GM12878 (cell line): ENCODE results near the gene CHMP4B. TPM values are rescaled to one million over a fixed set of nuclear protein-coding genes. Genes with fewer than 3 reads are reported as not detected.

ENCODE experiments used
- ATAC-seq: fragments of 200-7000 bp; cut with Tn5 transposase; 3 replicates; pipeline ENCODE4 v1.9.1; 2020; ENCODE audit warnings: mild to moderate bottlenecking, moderate library complexity
- BruUV-seq: library from RNA; stranded (reverse); fragments of 400-500 nt; replicated peaks from 2 replicates; lab custom pipeline; 2021; lab: Mats Ljungman, UMichigan
- CTCF ChIA-PET: fragments of 300-600 bp; sonication (Branson Sonifier 250); formaldehyde crosslinking; extraction: SDS; loops from one replicate; lab custom pipeline; 2021; ENCODE audit warnings: inconsistent platforms; lab: Yijun Ruan, JAX
- POLR2A ChIA-PET: fragments of 350-600 bp; formaldehyde crosslinking; extraction: SDS; loops from one replicate; lab custom pipeline; 2021; ENCODE audit warnings: inconsistent platforms; lab: Charles Lee
- RAD21 ChIA-PET: fragments of 300-600 bp; sonication (Branson Sonifier 250); formaldehyde crosslinking; loops from one replicate; lab custom pipeline; 2023; ENCODE audit warnings: antibody characterized with exemption; ENCODE audit not compliant: unreplicated experiment; lab: Charles Lee
- SMC1A ChIA-PET: fragments of 300-600 bp; sonication (Branson Sonifier 250); formaldehyde crosslinking; loops from one replicate; lab custom pipeline; 2023; ENCODE audit not compliant: unreplicated experiment, uncharacterized antibody; lab: Charles Lee
- DNase-seq: peaks from one replicate; pipeline ENCODE4 v3.0.0-alpha.2; 2011; ENCODE audit warnings: low read depth, low spot score
- FAIRE-seq: peaks from 3 replicates; lab custom pipeline; 2011; peaks lifted over from hg19 to GRCh38; lab: Jason Lieb, UNC
- H2AFZ ChIP-seq: 2 replicates; pipeline ENCODE4 v1.6.0; 2011; ENCODE audit warnings: low read depth, low read length, control low read depth; ENCODE audit not compliant: control insufficient read depth
- H3K27ac ChIP-seq: 2 replicates; pipeline ENCODE4 v1.5.1; 2011; ENCODE audit warnings: control low read depth; ENCODE audit not compliant: control insufficient read depth, insufficient read depth
- H3K27me3 ChIP-seq, 2 experiments: replicated peaks in 1 of 2; 2 replicates each; pipeline versions ENCODE4 v1.6.0 to v1.6.1; 2011; ENCODE audit warnings: low read length in 1 of 2; ENCODE audit not compliant: control insufficient read depth in 2 of 2, insufficient read depth in 2 of 2
- H3K36me3 ChIP-seq, 2 experiments: 2 replicates each; pipeline ENCODE4 v1.5.1; 2011; ENCODE audit warnings: low read length in 1 of 2; ENCODE audit not compliant: control insufficient read depth in 2 of 2, insufficient read depth in 2 of 2
- H3K4me1 ChIP-seq: 2 replicates; pipeline ENCODE4 v1.6.1; 2011; ENCODE audit warnings: mild to moderate bottlenecking, low read length, moderate library complexity, mixed read lengths; ENCODE audit not compliant: control insufficient read depth, insufficient read depth
- H3K4me2 ChIP-seq: 2 replicates; pipeline ENCODE4 v1.6.0; 2011; ENCODE audit warnings: control low read depth; ENCODE audit not compliant: control insufficient read depth, insufficient read depth
- H3K4me3 ChIP-seq: fragments of 200-600 bp; sonication (generic); 2 replicates; pipeline ENCODE4 v1.5.1; 2016
- H3K79me2 ChIP-seq: 2 replicates; pipeline ENCODE4 v1.6.0; 2011; ENCODE audit warnings: low read length; ENCODE audit not compliant: control insufficient read depth, insufficient read depth
- H3K9ac ChIP-seq: 2 replicates; pipeline ENCODE4 v1.8.0; 2011; ENCODE audit warnings: low read length, control low read depth, mixed read lengths; ENCODE audit not compliant: control insufficient read depth, insufficient read depth
- H3K9me3 ChIP-seq: replicated peaks from 3 replicates; pipeline ENCODE4 v1.5.1; 2011; ENCODE audit warnings: mild to moderate bottlenecking, low read length; ENCODE audit not compliant: control insufficient read depth, insufficient read depth
- H4K20me1 ChIP-seq: 2 replicates; pipeline ENCODE4 v1.6.0; 2011; ENCODE audit not compliant: control insufficient read depth, insufficient read depth
- ASH2L ChIP-seq: fragments of 300-600, 200-600 bp; sonication (generic); IDR thresholded peaks from 2 replicates; pipeline ENCODE4 v1.6.1; 2017; ENCODE audit warnings: low read depth, mild to moderate bottlenecking, borderline replicate concordance
- BACH1 ChIP-seq: fragments of 450-650 bp; IDR thresholded peaks from 2 replicates; pipeline ENCODE4 v1.6.1; 2017; ENCODE audit warnings: mild to moderate bottlenecking, borderline replicate concordance
- BCL11A ChIP-seq: IDR thresholded peaks from 2 replicates; pipeline ENCODE4 v1.6.1; 2011; ENCODE audit warnings: low read depth, low read length
- BHLHE40 ChIP-seq, 2 experiments: fragments of 450-650 bp in 1 of 2; IDR thresholded peaks; 2 replicates each; pipeline ENCODE4 v1.6.1; 2011 to 2017; ENCODE audit warnings: low read depth in 2 of 2, borderline replicate concordance in 1 of 2, improper control_type of control experiment in 1 of 2, low read length in 1 of 2, mild to moderate bottlenecking in 1 of 2
- CBX5 ChIP-seq: sonication (generic); IDR thresholded peaks from 2 replicates; pipeline ENCODE4 v1.6.1; 2016; ENCODE audit warnings: low read depth, moderate library complexity, mild to moderate bottlenecking, inconsistent platforms
- E2F4 ChIP-seq: IDR thresholded peaks from 2 replicates; pipeline ENCODE4 v1.6.1; 2012; ENCODE audit warnings: low read depth, low read length, improper control_type of control experiment
- HCFC1 ChIP-seq: fragments of 150-350 bp; IDR thresholded peaks from 2 replicates; pipeline ENCODE4 v1.6.1; 2014; ENCODE audit warnings: low read length
- IRF3 ChIP-seq: fragments of 450-650 bp; IDR thresholded peaks from 2 replicates; pipeline ENCODE4 v1.6.1; 2014; ENCODE audit warnings: mild to moderate bottlenecking
- KLF5 ChIP-seq: fragments of 450-650 bp; IDR thresholded peaks from 2 replicates; pipeline ENCODE4 v1.6.1; 2014; ENCODE audit warnings: mild to moderate bottlenecking; ENCODE audit not compliant: partially characterized antibody
- MEF2A ChIP-seq: IDR thresholded peaks from 2 replicates; pipeline ENCODE4 v1.6.1; 2011; ENCODE audit warnings: low read depth, mild to moderate bottlenecking, low read length, moderate library complexity; ENCODE audit not compliant: insufficient read depth
- NBN ChIP-seq: fragments of 450-650 bp; IDR thresholded peaks from 2 replicates; pipeline ENCODE4 v1.6.1; 2016
- SREBF1 ChIP-seq: IDR thresholded peaks from 2 replicates; pipeline ENCODE4 v1.6.1; 2012; ENCODE audit warnings: mild to moderate bottlenecking, low read length
- SUZ12 ChIP-seq: fragments of 200-600 bp; sonication (generic); IDR thresholded peaks from one replicate; pipeline ENCODE4 v1.6.1; 2018; ENCODE audit warnings: antibody characterized with exemption, mild to moderate bottlenecking; ENCODE audit not compliant: unreplicated experiment
- ZZZ3 ChIP-seq: IDR thresholded peaks from 2 replicates; pipeline ENCODE4 v1.6.1; 2011; ENCODE audit warnings: low read depth; ENCODE audit not compliant: control insufficient read depth, insufficient read length
- WGBS: methylation state at CpG from one replicate; pipeline ENCODE4 v1.1.6; 2016; ENCODE audit warnings: low lambda C conversion rate; ENCODE audit not compliant: insufficient replicate concordance, insufficient coverage; ENCODE audit errors: missing lambda C conversion rate; 5-methylcytosine and 5-hydroxymethylcytosine counted together
- in situ Hi-C: fragments of 300-500 bp; cut with MboI; formaldehyde crosslinking; loops from 9 replicates; pipeline ENCODE4 v1.14.3; 2018; ENCODE audit warnings: mixed read lengths
- intact Hi-C: fragments of 100-400 bp; cut with micrococcal nuclease; formaldehyde crosslinking; loops from one replicate; pipeline ENCODE4 v1.14.2; 2022; ENCODE audit not compliant: unreplicated experiment
- polyA plus RNA-seq, 11 experiments: library from polyadenylated mRNA; depleted of rRNA in 4 of 11; unstranded in 6 of 11; stranded (reverse) in 5 of 11; fragments of >200 nt; fragmentation: Nextera tagmentation in 4 of 11; fragmentation: Illumina TruSeq in 1 of 11; extraction: Ambion mirVana in 4 of 11; extraction: Trizol in 1 of 11; gene quantifications; 1 replicate in 1 of 11; 2 replicates in 10 of 11; pipeline versions ENCODE4 v1.2.1 to v1.2.3, GENCODE V29; 2011 to 2016; ENCODE audit warnings: inconsistent platforms in 2 of 11, missing spikeins in 2 of 11, low read depth in 1 of 11
- total RNA-seq, 4 experiments: library from RNA; depleted of rRNA in 3 of 4; stranded (reverse); fragments of >200 nt in 3 of 4; fragmentation: Illumina TruSeq in 1 of 4; extraction: Trizol in 1 of 4; gene quantifications; 2 replicates each; pipeline versions ENCODE4 v1.2.1 to v1.2.3, GENCODE V29; 2013 to 2021
- TF ChIP-seq, protein P1 (sequence below): fragments of 450-650 bp; IDR thresholded peaks from 2 replicates; pipeline ENCODE4 v1.6.1; 2017; ENCODE audit warnings: mild to moderate bottlenecking, moderate library complexity

CHMP4B gene
- total and polyA plus RNA-seq, 10 of the 15 experiments (the other 5 are each of a cell fraction or from before 2014, with no cell fraction given): 4.2 to 118 (median 49.6) TPM

- CTCF ChIA-PET: no interaction called here
- H3K27me3 ChIP-seq: no peaks in the 10 kb centered on the region
- ATAC-seq: no peak
- intact Hi-C loops: no loop called here
- peaks cover 9% of the 10 kb centered on the region for H3K4me1 ChIP-seq
- POLR2A ChIA-PET: no interaction called here
- FAIRE-seq: no peak
- peaks cover 69% of the 10 kb centered on the region for H3K79me2 ChIP-seq
- no peak overlapping the region for H3K4me3 ChIP-seq
- RAD21 ChIA-PET: no interaction called here
- in situ Hi-C loops: no loop called here
- H2AFZ ChIP-seq: no peak overlapping the region
- DNase-seq: no peak
- SMC1A ChIA-PET: interaction anchor here (1.0 to 1.8 kb wide), 3 partner anchors 9 to 13 kb away, joined by 4 to 7 read pairs (median 4); no protein-coding TSS in a partner anchor
- peaks cover 6 to 12% of the 10 kb centered on the region in 2 experiments for H3K36me3 ChIP-seq
- H4K20me1 ChIP-seq: 0 out of 2 replicates have a peak, but pooled peaks cover 3% of the 10 kb centered on the region
- no peak overlapping the region for H3K4me2 ChIP-seq
- H3K9ac ChIP-seq: no peak overlapping the region
- no TSS peak for BruUV-seq
- H3K27ac ChIP-seq: no peak overlapping the region
- WGBS: 96% methylated on average over 4 of the region's 4 CpGs
- TF ChIP-seq SREBF1 (no peak), SUZ12 (no peak), KLF5 (no peak), NBN (no peak), BHLHE40 (IDR thresholded peaks at IDR 0.05; ENCODE audit: borderline replicate concordance in 1 of 2, low read depth in 2 of 2, low read length in 1 of 2) (no peak), E2F4 (no peak), ZZZ3 (no peak), ASH2L (no peak), CBX5 (no peak), BACH1 (no peak), HCFC1 (no peak), BCL11A (no peak), IRF3 (no peak), MEF2A (no peak)
- TF ChIP-seq, protein P1, sequence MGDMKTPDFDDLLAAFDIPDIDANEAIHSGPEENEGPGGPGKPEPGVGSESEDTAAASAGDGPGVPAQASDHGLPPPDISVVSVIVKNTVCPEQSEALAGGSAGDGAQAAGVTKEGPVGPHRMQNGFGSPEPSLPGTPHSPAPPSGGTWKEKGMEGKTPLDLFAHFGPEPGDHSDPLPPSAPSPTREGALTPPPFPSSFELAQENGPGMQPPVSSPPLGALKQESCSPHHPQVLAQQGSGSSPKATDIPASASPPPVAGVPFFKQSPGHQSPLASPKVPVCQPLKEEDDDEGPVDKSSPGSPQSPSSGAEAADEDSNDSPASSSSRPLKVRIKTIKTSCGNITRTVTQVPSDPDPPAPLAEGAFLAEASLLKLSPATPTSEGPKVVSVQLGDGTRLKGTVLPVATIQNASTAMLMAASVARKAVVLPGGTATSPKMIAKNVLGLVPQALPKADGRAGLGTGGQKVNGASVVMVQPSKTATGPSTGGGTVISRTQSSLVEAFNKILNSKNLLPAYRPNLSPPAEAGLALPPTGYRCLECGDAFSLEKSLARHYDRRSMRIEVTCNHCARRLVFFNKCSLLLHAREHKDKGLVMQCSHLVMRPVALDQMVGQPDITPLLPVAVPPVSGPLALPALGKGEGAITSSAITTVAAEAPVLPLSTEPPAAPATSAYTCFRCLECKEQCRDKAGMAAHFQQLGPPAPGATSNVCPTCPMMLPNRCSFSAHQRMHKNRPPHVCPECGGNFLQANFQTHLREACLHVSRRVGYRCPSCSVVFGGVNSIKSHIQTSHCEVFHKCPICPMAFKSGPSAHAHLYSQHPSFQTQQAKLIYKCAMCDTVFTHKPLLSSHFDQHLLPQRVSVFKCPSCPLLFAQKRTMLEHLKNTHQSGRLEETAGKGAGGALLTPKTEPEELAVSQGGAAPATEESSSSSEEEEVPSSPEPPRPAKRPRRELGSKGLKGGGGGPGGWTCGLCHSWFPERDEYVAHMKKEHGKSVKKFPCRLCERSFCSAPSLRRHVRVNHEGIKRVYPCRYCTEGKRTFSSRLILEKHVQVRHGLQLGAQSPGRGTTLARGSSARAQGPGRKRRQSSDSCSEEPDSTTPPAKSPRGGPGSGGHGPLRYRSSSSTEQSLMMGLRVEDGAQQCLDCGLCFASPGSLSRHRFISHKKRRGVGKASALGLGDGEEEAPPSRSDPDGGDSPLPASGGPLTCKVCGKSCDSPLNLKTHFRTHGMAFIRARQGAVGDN: no peak
- H3K9me3 ChIP-seq: no peaks in the 10 kb centered on the region; the same call in 2 of the 3 replicates
Measured at GRCh38 chr20:33830371-33830770, 19.2 kb downstream of the CHMP4B start.
